ENCODE results near the gene GBP6.

The GBP6 gene

GRCh38 chr1:89363638-89364536 is at the start of gene GBP6:
Gene GBP6 (plus strand): TSS chr1:89364059. CDS start chr1:89368552, 4,493 bp downstream.
- H3K27ac ChIP-seq: no peak within 1 kb of the TSS

GRCh38 chr1:89322402-89322801 is 41.5 kb upstream of the GBP6 start:
- no peak overlapping the region for H3K27ac ChIP-seq
- no peaks in the 10 kb centered on the region for H3K9me3 ChIP-seq (ENCODE audit: severe bottlenecking)
- H3K4me3 ChIP-seq (ENCODE audit: low read depth, low read length): no peak overlapping the region
- H3K36me3 ChIP-seq: no peaks in the 10 kb centered on the region
- DNase-seq: no peak
- peaks cover 4% of the 10 kb centered on the region for H3K27me3 ChIP-seq (ENCODE audit: insufficient read depth, low read depth, severe bottlenecking)
- no peak for TF ChIP-seq CTCF (IDR thresholded peaks at IDR 0.05; ENCODE audit: low read depth, low read length)

More at GRCh38 chr1:89363638-89364536, at the start of gene GBP6:
- peaks cover 17% of the 10 kb centered on the region for H3K27me3 ChIP-seq (ENCODE audit: insufficient read depth, low read depth, severe bottlenecking)
- H3K36me3 ChIP-seq: no peaks in the 10 kb centered on the region
- no peak within 1 kb of the TSS for H3K4me3 ChIP-seq (ENCODE audit: low read depth, low read length)
- no peaks in the 10 kb centered on the region for H3K9me3 ChIP-seq (ENCODE audit: severe bottlenecking)
- no peak for TF ChIP-seq CTCF (IDR thresholded peaks at IDR 0.05; ENCODE audit: low read depth, low read length)
- DNase-seq: no peak

GRCh38 chr1:89331890-89332289 is 32.0 kb upstream of the GBP6 start:
- Histone ChIP-seq H3K9me3 (ENCODE audit: severe bottlenecking) (no peaks in the 10 kb centered on the region), H3K27me3 (ENCODE audit: insufficient read depth, low read depth, severe bottlenecking) (peaks cover 6% of the 10 kb centered on the region), H3K27ac (no peak overlapping the region), H3K36me3 (no peaks in the 10 kb centered on the region), H3K4me3 (ENCODE audit: low read depth, low read length) (no peak overlapping the region)
- no peak for TF ChIP-seq CTCF (IDR thresholded peaks at IDR 0.05; ENCODE audit: low read depth, low read length)
- no peak for DNase-seq

- no peak for TF ChIP-seq CTCF (IDR thresholded peaks at IDR 0.05; ENCODE audit: low read depth, low read length)
- DNase-seq: no peak
- Histone ChIP-seq H3K9me3 (ENCODE audit: severe bottlenecking) (no peaks in the 10 kb centered on the region), H3K4me3 (ENCODE audit: low read depth, low read length) (no peak overlapping the region), H3K27me3 (ENCODE audit: insufficient read depth, low read depth, severe bottlenecking) (peaks cover 6% of the 10 kb centered on the region), H3K27ac (no peak overlapping the region), H3K36me3 (no peaks in the 10 kb centered on the region)
Observed at GRCh38 chr1:89332461-89332860, 31.4 kb upstream of the GBP6 start.

GRCh38 chr1:89335486-89335885 is 28.4 kb upstream of the GBP6 start:
- no peaks in the 10 kb centered on the region for H3K36me3 ChIP-seq
- peaks cover 24% of the 10 kb centered on the region for H3K27me3 ChIP-seq (ENCODE audit: insufficient read depth, low read depth, severe bottlenecking)
- no peaks in the 10 kb centered on the region for H3K9me3 ChIP-seq (ENCODE audit: severe bottlenecking)
- no peak for TF ChIP-seq CTCF (IDR thresholded peaks at IDR 0.05; ENCODE audit: low read depth, low read length)
- H3K27ac ChIP-seq: no peak overlapping the region
- no peak for DNase-seq
- no peak overlapping the region for H3K4me3 ChIP-seq (ENCODE audit: low read depth, low read length)

Measured in WERI-Rb-1 (cell line).